Measurements from ENCODE around the gene BRF1.

DNA sequence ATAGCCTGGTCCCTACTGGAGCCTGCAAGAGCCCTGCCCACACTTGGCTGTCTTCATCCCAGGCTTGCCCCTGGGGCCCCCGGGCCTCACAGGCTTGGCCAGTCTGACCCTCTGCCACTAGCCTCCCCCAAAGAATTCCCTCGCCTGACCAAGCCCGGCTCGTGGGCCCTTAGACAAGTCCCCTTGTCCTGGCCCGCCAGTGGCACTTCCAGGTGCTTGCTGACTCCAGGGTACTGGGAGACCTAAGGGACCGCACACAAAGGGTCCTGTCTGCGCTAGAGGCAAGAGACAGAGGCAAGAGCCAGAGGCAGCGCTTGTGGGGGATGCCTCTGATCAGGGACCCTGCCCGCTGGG, 47.5 kb downstream of the BRF1 start:
- no peak for TF ChIP-seq FOXM1 (IDR thresholded peaks at IDR 0.05; ENCODE audit: borderline replicate concordance, low read depth)
- TF ChIP-seq RAD21 (IDR thresholded peaks at IDR 0.05; ENCODE audit: low read depth), result no peak
- TF ChIP-seq, protein P1, sequence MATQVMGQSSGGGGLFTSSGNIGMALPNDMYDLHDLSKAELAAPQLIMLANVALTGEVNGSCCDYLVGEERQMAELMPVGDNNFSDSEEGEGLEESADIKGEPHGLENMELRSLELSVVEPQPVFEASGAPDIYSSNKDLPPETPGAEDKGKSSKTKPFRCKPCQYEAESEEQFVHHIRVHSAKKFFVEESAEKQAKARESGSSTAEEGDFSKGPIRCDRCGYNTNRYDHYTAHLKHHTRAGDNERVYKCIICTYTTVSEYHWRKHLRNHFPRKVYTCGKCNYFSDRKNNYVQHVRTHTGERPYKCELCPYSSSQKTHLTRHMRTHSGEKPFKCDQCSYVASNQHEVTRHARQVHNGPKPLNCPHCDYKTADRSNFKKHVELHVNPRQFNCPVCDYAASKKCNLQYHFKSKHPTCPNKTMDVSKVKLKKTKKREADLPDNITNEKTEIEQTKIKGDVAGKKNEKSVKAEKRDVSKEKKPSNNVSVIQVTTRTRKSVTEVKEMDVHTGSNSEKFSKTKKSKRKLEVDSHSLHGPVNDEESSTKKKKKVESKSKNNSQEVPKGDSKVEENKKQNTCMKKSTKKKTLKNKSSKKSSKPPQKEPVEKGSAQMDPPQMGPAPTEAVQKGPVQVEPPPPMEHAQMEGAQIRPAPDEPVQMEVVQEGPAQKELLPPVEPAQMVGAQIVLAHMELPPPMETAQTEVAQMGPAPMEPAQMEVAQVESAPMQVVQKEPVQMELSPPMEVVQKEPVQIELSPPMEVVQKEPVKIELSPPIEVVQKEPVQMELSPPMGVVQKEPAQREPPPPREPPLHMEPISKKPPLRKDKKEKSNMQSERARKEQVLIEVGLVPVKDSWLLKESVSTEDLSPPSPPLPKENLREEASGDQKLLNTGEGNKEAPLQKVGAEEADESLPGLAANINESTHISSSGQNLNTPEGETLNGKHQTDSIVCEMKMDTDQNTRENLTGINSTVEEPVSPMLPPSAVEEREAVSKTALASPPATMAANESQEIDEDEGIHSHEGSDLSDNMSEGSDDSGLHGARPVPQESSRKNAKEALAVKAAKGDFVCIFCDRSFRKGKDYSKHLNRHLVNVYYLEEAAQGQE (IDR thresholded peaks at IDR 0.05; ENCODE audit: low read depth), result no peak
- TF ChIP-seq YY1 (IDR thresholded peaks at IDR 0.05; ENCODE audit: low read depth), result no peak
- TF ChIP-seq, protein P2, sequence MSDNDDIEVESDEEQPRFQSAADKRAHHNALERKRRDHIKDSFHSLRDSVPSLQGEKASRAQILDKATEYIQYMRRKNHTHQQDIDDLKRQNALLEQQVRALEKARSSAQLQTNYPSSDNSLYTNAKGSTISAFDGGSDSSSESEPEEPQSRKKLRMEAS (IDR thresholded peaks at IDR 0.05), result no peak
- TF ChIP-seq EGR1 (IDR thresholded peaks at IDR 0.05), result no peak

Measured in Ishikawa (cell line).